Inflammatory macrophage treated with lipopolysaccharide for 4 hours (primary cell): ENCODE measurements around the gene FANK1.

Experiments used
- DNase-seq: peaks from one replicate; pipeline ENCODE4 v3.0.0-alpha.2; 2020

The FANK1 gene

GRCh38 chr10:125992254-125992653, 95.9 kb downstream of the FANK1 start:
- DNase-seq = no peak

GRCh38 chr10:125994601-125995000, 98.2 kb downstream of the FANK1 start:
- no peak for DNase-seq

- DNase-seq = no peak
Measured at GRCh38 chr10:125995726-125996304, 99.5 kb downstream of the FANK1 start.

GRCh38 chr10:125997586-125997985, 101.2 kb downstream of the FANK1 start:
- DNase-seq = no peak

GRCh38 chr10:125999694-126000093, 103.3 kb downstream of the FANK1 start:
- no peak for DNase-seq

GRCh38 chr10:126001576-126001975, 105.2 kb downstream of the FANK1 start:
- no peak for DNase-seq

GRCh38 chr10:126004752-126005151, 108.4 kb downstream of the FANK1 start:
- DNase-seq = no peak

- no peak for DNase-seq
Measured at GRCh38 chr10:126006264-126006663, 109.9 kb downstream of the FANK1 start.

- no peak for DNase-seq
Measured at GRCh38 chr10:126006906-126007305, 110.5 kb downstream of the FANK1 start.

GRCh38 chr10:126009650-126010049, 113.3 kb downstream of the FANK1 start:
- no peak for DNase-seq

- no peak for DNase-seq
Measured at GRCh38 chr10:126011995-126012394, 115.6 kb downstream of the FANK1 start.

- DNase-seq = no peak
Measured at GRCh38 chr10:126012485-126012884, 116.1 kb downstream of the FANK1 start.

GRCh38 chr10:126013489-126014281, 117.3 kb downstream of the FANK1 start:
- DNase-seq = peak; percentile 47

GRCh38 chr10:126014309-126014708, 117.9 kb downstream of the FANK1 start:
- DNase-seq = peak; percentile 14

GRCh38 chr10:126015413-126015812, 119.0 kb downstream of the FANK1 start:
- DNase-seq = no peak

GRCh38 chr10:126016156-126016805, 119.9 kb downstream of the FANK1 start:
- DNase-seq = no peak

- no peak for DNase-seq
Measured at GRCh38 chr10:126016882-126017281, 120.5 kb downstream of the FANK1 start.

- no peak for DNase-seq
Measured at GRCh38 chr10:126017961-126018560, 121.7 kb downstream of the FANK1 start.

- no peak for DNase-seq
Measured at GRCh38 chr10:126021833-126022500, 125.6 kb downstream of the FANK1 start.

- DNase-seq = no peak
Measured at GRCh38 chr10:126022841-126023240, 126.5 kb downstream of the FANK1 start.

GRCh38 chr10:126027692-126028091, 131.3 kb downstream of the FANK1 start:
- DNase-seq = peak; percentile 77

- DNase-seq = no peak
Measured at GRCh38 chr10:126029999-126030398, 133.6 kb downstream of the FANK1 start.

- peak; percentile 54 for DNase-seq
Measured at GRCh38 chr10:126034586-126034985, 138.2 kb downstream of the FANK1 start.
